HCT116 (cell line): ENCODE data around the gene TBXAS1. TPM values are rescaled to one million over a fixed set of nuclear protein-coding genes. Genes with fewer than 3 reads are reported as not detected.

Experiments
- ATAC-seq: fragments of 200-7000 bp; cut with Tn5 transposase; 2 replicates; pipeline ENCODE4 v1.9.1; 2020; ENCODE audit warnings: mild to moderate bottlenecking, moderate library complexity
- BruUV-seq: library from RNA; stranded (reverse); fragments of 400-500 nt; replicated peaks from 2 replicates; lab custom pipeline; 2021; lab: Mats Ljungman, UMichigan
- CTCF ChIA-PET: fragments of 300-600 bp; sonication (Branson Sonifier 250); formaldehyde crosslinking; loops from one replicate; lab custom pipeline; 2021; ENCODE audit warnings: antibody characterized with exemption; lab: Charles Lee
- POLR2A ChIA-PET: fragments of 300-600, 350-600 bp; sonication (Branson Sonifier 250); formaldehyde crosslinking; loops from one replicate; lab custom pipeline; 2021; ENCODE audit warnings: antibody characterized with exemption; lab: Charles Lee
- RAD21 ChIA-PET, 2 experiments: fragments of 300-600 bp; sonication (Branson Sonifier 250); formaldehyde crosslinking; loops; one replicate each; lab custom pipeline; 2023; ENCODE audit warnings: low total read pairs in 2 of 2; ENCODE audit not compliant: uncharacterized antibody in 2 of 2, unreplicated experiment in 2 of 2, low non-redundant PET in 1 of 2; lab: Charles Lee
- DNase-seq: peaks from one replicate; pipeline ENCODE4 v3.0.0-alpha.2; 2010; ENCODE audit warnings: low read depth, low spot score
- H2AFZ ChIP-seq: fragments of 200-600 bp; shearing (Covaris generic), sonication (generic); 2 replicates; pipeline ENCODE4 v1.6.1; 2017; ENCODE audit warnings: low read depth, mixed run types, mixed read lengths, antibody characterized with exemption, low read length; ENCODE audit not compliant: poor library complexity, severe bottlenecking
- H3K27ac ChIP-seq: 2 replicates; pipeline ENCODE4 v1.5.1; 2012; ENCODE audit warnings: low read depth, low read length
- H3K27me3 ChIP-seq: fragments of 200-600 bp; sonication (generic); 2 replicates; pipeline ENCODE4 v1.6.1; 2016; ENCODE audit warnings: mixed run types, low read length, mixed read lengths; ENCODE audit not compliant: insufficient read depth
- H3K36me3 ChIP-seq, 2 experiments: fragments of 200-500 bp in 1 of 2; fragments of 200-600 bp in 1 of 2; sonication (Bioruptor generic) in 1 of 2; sonication (generic) in 1 of 2; 2 replicates each; pipeline versions ENCODE4 v1.5.1 to v1.6.1; 2014 to 2016; ENCODE audit warnings: low read length in 2 of 2, inconsistent platforms in 1 of 2, mixed read lengths in 1 of 2, mixed run types in 1 of 2; ENCODE audit not compliant: insufficient read depth in 2 of 2, control insufficient read depth in 1 of 2
- H3K4me1 ChIP-seq, 2 experiments: fragments of 200-600 bp in 1 of 2; sonication (generic) in 1 of 2; 2 replicates each; pipeline versions ENCODE4 v1.5.1 to v1.6.1; 2012 to 2017; ENCODE audit warnings: low read length in 2 of 2, inconsistent platforms in 1 of 2, mild to moderate bottlenecking in 1 of 2, mixed read lengths in 1 of 2, mixed run types in 1 of 2, moderate library complexity in 1 of 2; ENCODE audit not compliant: insufficient read depth in 2 of 2, control insufficient read depth in 1 of 2
- H3K4me2 ChIP-seq: fragments of 200-600 bp; sonication (generic); 2 replicates; pipeline ENCODE4 v1.6.1; 2017; ENCODE audit warnings: mixed run types, low read length, mixed read lengths
- H3K4me3 ChIP-seq, 2 experiments: fragments of 200-600 bp in 1 of 2; sonication (generic) in 1 of 2; replicated peaks in 1 of 2; 2 replicates each; pipeline ENCODE4 v1.5.1; 2011 to 2016; ENCODE audit warnings: low read length in 2 of 2, control low read depth in 1 of 2, low read depth in 1 of 2, mild to moderate bottlenecking in 1 of 2, mixed read lengths in 1 of 2, mixed run types in 1 of 2
- H3K79me2 ChIP-seq: fragments of 200-600 bp; sonication (generic); 2 replicates; pipeline ENCODE4 v1.6.1; 2017; ENCODE audit warnings: mild to moderate bottlenecking, mixed run types, low read length, moderate library complexity, mixed read lengths; ENCODE audit not compliant: insufficient read depth
- H3K9ac ChIP-seq: fragments of 200-600 bp; sonication (generic); 2 replicates; pipeline ENCODE4 v1.6.1; 2016; ENCODE audit warnings: low read length, mixed read lengths
- H3K9me2 ChIP-seq: fragments of 200-600 bp; sonication (generic), shearing (Covaris generic); 2 replicates; pipeline ENCODE4 v1.6.1; 2017; ENCODE audit warnings: mixed run types, mild to moderate bottlenecking, moderate library complexity; ENCODE audit not compliant: insufficient read depth
- H3K9me3 ChIP-seq, 2 experiments: fragments of 200-500 bp in 1 of 2; fragments of 200-600 bp in 1 of 2; sonication (Bioruptor generic) in 1 of 2; sonication (generic) in 1 of 2; 2 replicates each; pipeline ENCODE4 v1.6.1; 2014 to 2017; ENCODE audit warnings: low read length in 2 of 2, mixed read lengths in 2 of 2, inconsistent platforms in 1 of 2, low read depth in 1 of 2, mild to moderate bottlenecking in 1 of 2, mixed run types in 1 of 2, moderate library complexity in 1 of 2; ENCODE audit not compliant: control insufficient read depth in 1 of 2, insufficient read depth in 1 of 2
- H4K20me1 ChIP-seq: fragments of 200-600 bp; sonication (generic), shearing (Covaris generic); 2 replicates; pipeline ENCODE4 v1.6.1; 2017; ENCODE audit warnings: mixed run types, mild to moderate bottlenecking, moderate library complexity; ENCODE audit not compliant: insufficient read depth
- ATF3 ChIP-seq: IDR thresholded peaks from 2 replicates; pipeline ENCODE4 v1.6.1; 2012
- CBX3 ChIP-seq: IDR thresholded peaks from 2 replicates; pipeline ENCODE4 v1.6.1; 2012; ENCODE audit warnings: low read depth
- EZH2 ChIP-seq: fragments of 200-600 bp; sonication (generic); IDR thresholded peaks from 2 replicates; pipeline ENCODE4 v1.6.1; 2017; ENCODE audit warnings: antibody characterized with exemption, mixed run types
- EZH2phosphoT487 ChIP-seq: fragments of 200-600 bp; IDR thresholded peaks from 2 replicates; pipeline ENCODE4 v1.6.1; 2018; ENCODE audit warnings: antibody characterized with exemption, borderline replicate concordance
- MAX ChIP-seq: IDR thresholded peaks from 2 replicates; pipeline ENCODE4 v1.6.1; 2012
- POLR2AphosphoS5 ChIP-seq: IDR thresholded peaks from 2 replicates; pipeline ENCODE4 v1.6.1; 2011; ENCODE audit warnings: mild to moderate bottlenecking, low read depth, low read length, moderate library complexity
- SP1 ChIP-seq: IDR thresholded peaks from 2 replicates; pipeline ENCODE4 v1.6.1; 2012; ENCODE audit warnings: low read depth
- TCF7L2 ChIP-seq: IDR thresholded peaks from 2 replicates; pipeline ENCODE4 v1.7.0; 2011; ENCODE audit warnings: borderline replicate concordance, inconsistent platforms; ENCODE audit not compliant: insufficient read depth, insufficient read length; ENCODE audit errors: extremely low read depth
- YY1 ChIP-seq: IDR thresholded peaks from 2 replicates; pipeline ENCODE4 v1.6.1; 2011; ENCODE audit warnings: low read length, low read depth, moderate library complexity, mild to moderate bottlenecking; ENCODE audit not compliant: insufficient replicate concordance; ENCODE audit errors: extremely low read depth
- ZBTB33 ChIP-seq: IDR thresholded peaks from 2 replicates; pipeline ENCODE4 v1.6.1; 2011; ENCODE audit warnings: mild to moderate bottlenecking, low read length, moderate library complexity; ENCODE audit not compliant: insufficient replicate concordance; ENCODE audit errors: extremely low read depth
- ZFX ChIP-seq: fragments of 450-650 bp; IDR thresholded peaks from 2 replicates; pipeline ENCODE4 v1.6.1; 2017
- intact Hi-C: fragments of 100-400 bp; cut with micrococcal nuclease; formaldehyde crosslinking; loops from 2 replicates; pipeline ENCODE4 v1.10.0; 2022
- total RNA-seq: library from RNA; stranded (reverse); gene quantifications from one replicate; pipeline ENCODE4 v1.2.1, GENCODE V29; 2021; ENCODE audit not compliant: unreplicated experiment

Gene TBXAS1
- total RNA-seq, 1 experiment from 2014 or later: 1.4 TPM

DNA sequence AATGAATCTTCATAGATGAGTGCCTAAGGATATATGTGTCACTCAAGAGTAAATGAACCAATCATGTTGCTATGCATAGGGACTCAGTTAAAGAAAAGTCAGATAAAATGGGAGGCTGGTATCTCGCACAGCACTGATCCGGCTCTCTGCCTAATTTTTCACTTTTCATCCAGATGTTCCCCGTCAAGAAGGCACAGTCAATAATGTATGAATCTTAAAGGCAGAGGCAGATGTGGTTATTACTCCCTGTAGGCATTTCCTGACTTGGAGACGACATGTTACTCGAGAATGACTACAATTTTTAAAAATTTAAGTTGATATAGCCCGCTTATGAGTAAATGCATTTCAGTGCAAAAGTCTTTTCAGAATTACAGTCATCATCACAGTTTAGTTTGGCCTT, 113.6 kb downstream of the TBXAS1 start:
- CTCF ChIA-PET: no interaction called here
- Histone ChIP-seq H3K4me3 (no peak overlapping the region), H3K79me2 (no peaks in the 10 kb centered on the region), H3K27ac (no peak overlapping the region), H4K20me1 (no peaks in the 10 kb centered on the region)
- TF ChIP-seq ATF3: no peak
- no peak for TF ChIP-seq ZBTB33
- no peak for TF ChIP-seq EZH2phosphoT487
- no peak for TF ChIP-seq YY1
- TF ChIP-seq EZH2: no peak
- TF ChIP-seq POLR2AphosphoS5: no peak
- no peak for TF ChIP-seq MAX
- TF ChIP-seq CBX3: no peak
- no peak for TF ChIP-seq ZFX
- TF ChIP-seq SP1: no peak
- no peak for TF ChIP-seq TCF7L2
- TF ChIP-seq, all 23 proteins: peak for 0
- no peak for DNase-seq
- ChIA-PET POLR2A (no interaction called here), RAD21 (no interaction called here)
- Histone ChIP-seq H2AFZ (no peak overlapping the region), H3K9ac (no peak overlapping the region), H3K27me3 (no peaks in the 10 kb centered on the region; the same call in none of the 2 replicates), H3K9me3 (no peaks in the 10 kb centered on the region), H3K36me3 (no peaks in the 10 kb centered on the region), H3K9me2 (no peaks in the 10 kb centered on the region), H3K4me1 (no peaks in the 10 kb centered on the region), H3K4me2 (no peak overlapping the region)
- BruUV-seq: no TSS peak
- intact Hi-C loops: no loop called here
- no peak for ATAC-seq
